ENCODE results near the gene SCRT2.

DNA sequence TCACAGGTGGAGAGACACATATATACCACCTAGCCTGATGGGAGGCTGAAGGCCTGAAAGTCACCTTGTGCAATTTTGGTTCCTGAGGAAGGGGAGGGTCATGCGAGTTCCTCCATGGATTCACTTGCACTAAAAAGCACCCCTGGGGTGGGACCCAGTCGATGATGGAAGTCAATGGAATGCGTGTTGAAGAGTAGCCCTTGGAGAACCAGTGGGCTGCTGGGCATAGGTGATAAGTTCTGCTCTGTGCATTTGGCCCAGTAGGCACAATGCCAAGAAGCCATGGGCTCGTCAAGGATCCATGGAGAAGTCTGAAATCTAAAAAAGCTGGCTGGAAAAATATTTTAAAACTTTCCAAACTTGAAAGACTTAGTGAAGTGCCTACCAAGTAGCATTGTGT, 18.9 kb upstream of the SCRT2 start:
- no peak for TF ChIP-seq POLR2AphosphoS5 (IDR thresholded peaks at IDR 0.05)
- TF ChIP-seq CTCF (IDR thresholded peaks at IDR 0.05), result no peak
- no peak for TF ChIP-seq POLR2A (IDR thresholded peaks at IDR 0.05)
- TF ChIP-seq EP300 (IDR thresholded peaks at IDR 0.05), result no peak
